Type B pancreatic cell (in vitro differentiated cells): ENCODE results near the gene FUT8. TPM values are rescaled to one million over a fixed set of nuclear protein-coding genes. Genes with fewer than 3 reads are reported as not detected.

Experiments used
- DNase-seq: peaks from one replicate; pipeline ENCODE4 v3.0.0; 2021; ENCODE audit warnings: mixed read lengths; ENCODE audit not compliant: unreplicated experiment; ENCODE audit errors: extremely low spot score
- H3K27ac Mint-ChIP-seq: 2 replicates; pipeline ENCODE4 v1.8.0; 2021; ENCODE audit warnings: mild to moderate bottlenecking, mixed read lengths
- H3K27me3 Mint-ChIP-seq: 2 replicates; pipeline ENCODE4 v1.8.0; 2021; ENCODE audit warnings: mixed read lengths
- H3K36me3 Mint-ChIP-seq: 2 replicates; pipeline ENCODE4 v1.8.0; 2021; ENCODE audit warnings: mixed read lengths
- H3K4me1 Mint-ChIP-seq: one replicate; pipeline ENCODE4 v1.8.0; 2021; ENCODE audit warnings: mixed read lengths; ENCODE audit not compliant: unreplicated experiment
- H3K4me3 Mint-ChIP-seq: 2 replicates; pipeline ENCODE4 v1.8.0; 2021; ENCODE audit warnings: mild to moderate bottlenecking, mixed read lengths
- H3K9me3 Mint-ChIP-seq: 2 replicates; pipeline ENCODE4 v1.8.0; 2021; ENCODE audit warnings: mixed read lengths
- CTCF ChIP-seq: fragments of 200-600 bp; sonication (generic); conservative IDR thresholded peaks from 2 replicates; pipeline ENCODE4 v1.5.0; 2021; ENCODE audit warnings: antibody characterized with exemption, mild to moderate bottlenecking
- total RNA-seq: library from RNA; stranded (reverse); gene quantifications from 2 replicates; pipeline ENCODE4 v1.2.1, GENCODE V29; 2021; ENCODE audit warnings: low replicate concordance

FUT8 gene
- total RNA-seq, 1 donor from 2014 or later = 67.4 TPM

GRCh38 chr14:65439117-65439516, 26.6 kb downstream of the FUT8 start:
- Mint-ChIP-seq H3K4me1 (peaks cover 14% of the 10 kb centered on the region), H3K9me3 (no peaks in the 10 kb centered on the region), H3K4me3 (no peak overlapping the region), H3K27ac (no peak overlapping the region), H3K27me3 (no peaks in the 10 kb centered on the region), H3K36me3 (peaks cover 8% of the 10 kb centered on the region)
- TF ChIP-seq CTCF = no peak
- DNase-seq = no peak

GRCh38 chr14:65440230-65440629, 27.7 kb downstream of the FUT8 start:
- no peak for TF ChIP-seq CTCF
- H3K4me3 Mint-ChIP-seq = no peak overlapping the region
- no peaks in the 10 kb centered on the region for H3K9me3 Mint-ChIP-seq
- peaks cover 11% of the 10 kb centered on the region for H3K4me1 Mint-ChIP-seq
- H3K36me3 Mint-ChIP-seq = peaks cover 11% of the 10 kb centered on the region
- H3K27ac Mint-ChIP-seq = no peak overlapping the region
- no peaks in the 10 kb centered on the region for H3K27me3 Mint-ChIP-seq
- no peak for DNase-seq

GRCh38 chr14:65444230-65444629, 31.7 kb downstream of the FUT8 start:
- H3K4me3 Mint-ChIP-seq = no peak overlapping the region
- no peaks in the 10 kb centered on the region for H3K27me3 Mint-ChIP-seq
- no peaks in the 10 kb centered on the region for H3K9me3 Mint-ChIP-seq
- no peaks in the 10 kb centered on the region for H3K4me1 Mint-ChIP-seq
- H3K36me3 Mint-ChIP-seq = peaks cover 11% of the 10 kb centered on the region
- TF ChIP-seq CTCF = no peak
- no peak overlapping the region for H3K27ac Mint-ChIP-seq
- no peak for DNase-seq

- Mint-ChIP-seq H3K36me3 (peaks cover 13% of the 10 kb centered on the region), H3K9me3 (no peaks in the 10 kb centered on the region), H3K27ac (no peak overlapping the region), H3K4me3 (no peak overlapping the region), H3K4me1 (no peaks in the 10 kb centered on the region), H3K27me3 (no peaks in the 10 kb centered on the region)
- TF ChIP-seq CTCF = no peak
- DNase-seq = no peak
These were observed 33.6 kb downstream of the FUT8 start for GRCh38 chr14:65446159-65446558.

GRCh38 chr14:65449647-65450046, 37.1 kb downstream of the FUT8 start:
- Mint-ChIP-seq H3K36me3 (peaks cover 6% of the 10 kb centered on the region), H3K9me3 (no peaks in the 10 kb centered on the region), H3K27me3 (no peaks in the 10 kb centered on the region), H3K27ac (no peak overlapping the region), H3K4me1 (no peaks in the 10 kb centered on the region), H3K4me3 (no peak overlapping the region)
- DNase-seq = no peak
- no peak for TF ChIP-seq CTCF
